DND-41 (cell line): Measurements from ENCODE around the gene NUP153.

Experiments
- EZH2 ChIP-seq: IDR thresholded peaks from 3 replicates; pipeline ENCODE4 v1.6.1; 2012; ENCODE audit warnings: borderline replicate concordance, low read depth, mild to moderate bottlenecking, moderate library complexity, low read length, inconsistent platforms; ENCODE audit not compliant: severe bottlenecking
- TF ChIP-seq, protein P1 (sequence below): IDR thresholded peaks from 2 replicates; pipeline ENCODE4 v1.5.1; 2012; ENCODE audit warnings: borderline replicate concordance, low read length, moderate library complexity, mild to moderate bottlenecking; ENCODE audit not compliant: poor library complexity, severe bottlenecking; ENCODE audit errors: extremely low read depth

GRCh38 chr6:17730078-17730704, 23.5 kb upstream of the NUP153 start:
- TF ChIP-seq, protein P1, sequence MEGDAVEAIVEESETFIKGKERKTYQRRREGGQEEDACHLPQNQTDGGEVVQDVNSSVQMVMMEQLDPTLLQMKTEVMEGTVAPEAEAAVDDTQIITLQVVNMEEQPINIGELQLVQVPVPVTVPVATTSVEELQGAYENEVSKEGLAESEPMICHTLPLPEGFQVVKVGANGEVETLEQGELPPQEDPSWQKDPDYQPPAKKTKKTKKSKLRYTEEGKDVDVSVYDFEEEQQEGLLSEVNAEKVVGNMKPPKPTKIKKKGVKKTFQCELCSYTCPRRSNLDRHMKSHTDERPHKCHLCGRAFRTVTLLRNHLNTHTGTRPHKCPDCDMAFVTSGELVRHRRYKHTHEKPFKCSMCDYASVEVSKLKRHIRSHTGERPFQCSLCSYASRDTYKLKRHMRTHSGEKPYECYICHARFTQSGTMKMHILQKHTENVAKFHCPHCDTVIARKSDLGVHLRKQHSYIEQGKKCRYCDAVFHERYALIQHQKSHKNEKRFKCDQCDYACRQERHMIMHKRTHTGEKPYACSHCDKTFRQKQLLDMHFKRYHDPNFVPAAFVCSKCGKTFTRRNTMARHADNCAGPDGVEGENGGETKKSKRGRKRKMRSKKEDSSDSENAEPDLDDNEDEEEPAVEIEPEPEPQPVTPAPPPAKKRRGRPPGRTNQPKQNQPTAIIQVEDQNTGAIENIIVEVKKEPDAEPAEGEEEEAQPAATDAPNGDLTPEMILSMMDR, result no peak
- no peak for TF ChIP-seq EZH2
